ENCODE measurements around the gene ZNF423.

Gene ZNF423

GRCh38 chr16:49671333-49671732 is 184.6 kb downstream of the ZNF423 start:
- DNase-seq (ENCODE audit: low read depth in 1 of 2, low spot score in 1 of 2): no peak

DNA sequence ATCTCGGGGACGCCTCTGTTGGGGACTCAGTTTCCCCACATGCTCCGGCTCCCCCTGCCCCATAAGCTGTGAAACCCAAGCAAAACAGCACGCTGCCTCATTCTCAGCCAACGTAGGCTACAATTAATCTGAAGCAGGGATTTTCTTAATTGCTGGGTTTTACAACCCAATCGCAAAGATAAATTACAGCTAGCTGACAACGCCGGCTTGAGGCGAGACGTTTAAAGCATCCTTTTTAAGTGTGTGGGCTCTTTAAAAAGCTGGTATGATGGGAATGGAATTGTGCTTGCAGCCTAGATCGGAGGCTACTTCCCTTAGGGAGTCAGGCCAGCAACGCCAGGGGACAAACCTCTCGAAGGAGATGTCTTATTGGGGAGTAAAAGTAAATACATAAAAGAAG is 185.3 kb downstream of the ZNF423 start:
- DNase-seq (ENCODE audit: low read depth in 1 of 2, low spot score in 1 of 2): no peak

- no peak for DNase-seq (ENCODE audit: low read depth in 1 of 2, low spot score in 1 of 2)
Observed at GRCh38 chr16:49665482-49666230, 190.3 kb downstream of the ZNF423 start.

GRCh38 chr16:49664221-49665215 is 191.4 kb downstream of the ZNF423 start:
- DNase-seq (ENCODE audit: low read depth in 1 of 2, low spot score in 1 of 2): no peak

DNA sequence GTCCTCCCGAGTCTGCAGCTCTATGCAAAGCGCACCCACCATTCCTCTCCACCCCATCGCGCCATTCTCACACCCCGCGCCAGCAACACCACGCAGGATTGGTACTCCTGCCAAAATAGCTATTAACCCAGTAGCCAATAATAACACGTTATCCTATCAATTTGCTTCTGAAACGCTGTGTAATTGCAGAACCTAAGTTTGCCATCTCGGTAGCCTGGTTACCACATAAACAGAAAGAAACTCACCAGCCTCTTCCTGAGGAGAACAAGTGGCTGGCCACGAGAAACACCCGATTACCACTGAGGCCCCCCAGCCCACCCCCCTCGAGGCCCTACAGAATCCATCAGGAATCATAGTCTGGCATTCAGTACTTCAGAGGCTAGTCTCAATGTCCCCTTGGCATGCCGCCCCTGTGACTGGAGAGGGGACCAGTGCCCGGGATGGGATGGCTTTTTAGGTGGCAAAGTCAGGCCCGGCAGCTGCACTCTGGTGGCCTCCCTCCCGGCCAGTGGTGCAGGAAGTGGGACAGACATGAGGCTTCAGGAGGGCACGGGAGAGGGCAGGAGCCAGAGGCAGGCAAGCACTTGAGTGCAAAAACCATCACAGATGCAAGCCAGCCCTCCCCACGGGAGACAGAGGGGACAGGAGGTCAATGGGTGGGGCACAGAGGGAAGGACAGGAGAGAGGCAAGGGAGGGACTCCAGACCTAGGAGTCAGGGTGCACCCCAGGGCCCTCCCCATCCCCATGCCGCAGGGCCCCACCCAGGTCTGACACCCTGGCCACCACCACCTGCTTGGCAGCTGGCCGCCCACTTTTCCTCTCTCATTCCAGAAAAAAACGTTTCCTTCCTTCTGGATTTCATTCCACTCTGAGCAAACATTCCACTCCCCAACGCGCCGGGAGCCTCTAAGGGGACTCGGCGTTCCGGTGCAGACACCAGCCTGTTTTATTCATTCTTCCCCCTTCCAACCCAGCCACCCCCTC is 192.5 kb downstream of the ZNF423 start:
- no peak for DNase-seq (ENCODE audit: low read depth in 1 of 2, low spot score in 1 of 2)

DNA sequence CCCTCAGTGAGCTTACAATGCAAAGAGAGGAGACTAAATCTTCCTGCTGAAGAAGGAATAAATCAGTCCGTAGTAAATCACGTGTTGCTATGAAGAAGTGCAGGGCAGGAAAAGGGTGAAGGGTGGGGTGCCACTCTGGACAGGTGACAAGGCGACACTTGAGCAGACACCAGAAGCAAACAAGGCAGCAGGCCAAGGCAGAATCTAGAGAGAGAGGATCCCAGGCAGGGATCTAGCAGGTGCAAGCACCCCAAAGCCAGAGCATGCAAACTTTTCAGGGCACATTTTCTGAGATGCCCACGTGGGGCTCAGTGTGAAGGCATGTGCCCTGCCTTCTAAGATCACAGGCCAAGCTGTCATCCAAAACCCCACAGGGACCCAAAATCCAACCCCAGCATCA is 193.3 kb downstream of the ZNF423 start:
- DNase-seq (ENCODE audit: low read depth in 1 of 2, low spot score in 1 of 2): no peak

DNA sequence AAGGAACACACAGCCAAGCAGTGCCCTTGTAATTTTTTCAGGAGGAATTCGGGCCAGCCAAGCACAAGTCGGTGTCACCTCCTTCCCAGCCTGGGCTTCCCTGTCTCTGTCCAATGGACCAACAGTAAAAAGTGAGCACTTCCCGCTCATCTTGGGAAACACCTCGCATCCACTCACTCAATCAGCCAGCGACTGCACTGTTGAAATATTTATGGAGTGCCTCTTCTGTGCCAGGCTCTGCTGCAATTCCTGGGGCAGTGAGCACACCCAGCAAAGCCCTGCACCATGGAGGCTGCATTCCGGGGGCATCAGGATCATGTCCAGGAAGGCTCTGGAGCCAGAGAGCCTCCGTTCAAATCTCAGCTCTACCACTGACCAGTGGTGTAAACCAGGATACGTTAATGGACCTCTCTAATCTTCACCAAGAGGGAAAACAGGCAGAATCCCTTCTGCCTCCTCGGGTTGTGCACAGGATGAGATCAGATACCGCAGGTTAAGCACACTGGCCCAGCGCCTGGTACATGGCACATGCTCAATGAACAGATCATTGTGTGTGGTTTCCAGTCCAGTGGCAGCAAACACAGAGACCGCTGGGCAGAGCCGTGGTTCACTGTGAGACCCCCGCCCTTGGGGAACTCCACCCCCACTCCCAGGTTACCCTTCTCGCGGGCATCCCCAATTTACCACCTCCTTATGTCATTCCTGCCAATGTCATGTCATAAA is 194.3 kb downstream of the ZNF423 start:
- no peak for DNase-seq (ENCODE audit: low read depth in 1 of 2, low spot score in 1 of 2)

- DNase-seq (ENCODE audit: low read depth in 1 of 2, low spot score in 1 of 2): no peak
Observed at GRCh38 chr16:49660626-49661025, 195.3 kb downstream of the ZNF423 start.

DNA sequence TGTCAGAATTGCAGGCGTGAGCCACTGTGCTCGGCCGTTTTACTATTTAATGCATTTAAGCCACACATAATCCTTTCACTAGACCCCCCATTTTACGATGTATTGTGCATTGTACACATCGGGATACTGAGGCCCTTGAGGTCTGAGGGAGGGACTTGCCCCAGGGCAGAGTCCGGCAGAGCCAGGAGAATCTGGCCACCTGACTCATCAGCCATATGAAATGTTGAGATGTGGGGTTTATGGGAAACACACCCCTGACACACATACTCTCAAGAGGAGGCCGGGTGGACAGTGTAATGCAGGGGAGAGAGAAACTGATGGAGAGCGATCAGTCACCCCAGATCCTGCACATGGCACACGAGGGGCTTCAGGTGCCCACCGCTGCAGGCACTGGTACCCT is 196.6 kb downstream of the ZNF423 start:
- no peak for DNase-seq (ENCODE audit: low read depth in 1 of 2, low spot score in 1 of 2)

DNA sequence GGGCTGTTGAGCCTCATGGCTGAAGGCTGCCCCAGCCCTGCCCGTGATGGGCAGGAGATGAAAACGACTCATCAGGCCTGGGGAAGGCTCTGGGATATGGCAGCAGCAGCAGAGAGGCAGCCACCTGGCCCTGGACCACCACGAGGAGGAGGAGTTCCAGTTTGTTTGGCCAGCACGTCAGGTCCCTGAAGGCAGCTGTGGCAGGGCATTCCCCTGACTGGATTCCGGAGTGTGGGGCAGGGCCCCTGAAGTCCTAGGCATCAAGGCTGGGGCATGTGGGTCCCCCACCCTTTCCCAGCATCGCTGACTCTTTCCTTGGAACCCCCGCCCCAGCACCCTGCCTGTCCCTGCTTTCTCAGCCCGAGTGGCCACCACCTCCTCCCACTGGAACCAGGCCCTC is 197.4 kb downstream of the ZNF423 start:
- DNase-seq (ENCODE audit: low read depth in 1 of 2, low spot score in 1 of 2): no peak

DNA sequence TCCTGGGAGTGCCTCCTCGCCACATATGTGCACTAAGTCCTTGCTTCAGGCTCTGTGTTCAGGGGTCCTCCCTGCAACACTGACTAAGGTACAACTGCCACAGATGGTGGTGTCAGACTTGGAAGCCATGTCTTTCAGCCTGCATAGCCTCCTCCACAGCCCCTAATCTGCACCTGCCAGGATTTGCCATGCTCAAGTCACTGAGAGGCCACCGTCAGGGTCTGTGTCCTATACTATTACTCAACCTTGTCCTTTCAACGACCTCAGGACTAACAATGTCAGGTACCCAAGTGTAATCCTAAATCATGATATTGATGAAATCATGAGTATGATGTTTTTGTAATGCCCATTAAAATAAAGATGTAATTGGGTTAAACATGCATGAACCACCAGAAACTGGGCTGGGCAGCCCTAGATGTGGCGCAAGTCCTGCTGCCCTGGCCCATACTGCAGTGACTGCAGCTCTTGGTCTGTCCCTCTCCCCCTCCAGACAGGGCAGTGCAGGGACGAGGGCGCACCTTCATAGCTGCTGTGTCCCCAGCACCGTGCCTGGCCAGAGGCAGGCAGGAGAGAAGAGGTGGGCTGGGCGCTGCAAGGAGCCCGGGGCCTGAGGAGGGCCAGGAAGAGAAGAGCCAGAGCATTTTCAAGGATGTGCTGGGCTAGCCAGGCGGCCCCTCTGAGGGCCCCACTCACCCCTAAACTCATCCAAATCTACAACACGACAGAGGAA is 198.0 kb downstream of the ZNF423 start:
- no peak for DNase-seq (ENCODE audit: low read depth in 1 of 2, low spot score in 1 of 2)

GRCh38 chr16:49654425-49654824 is 201.5 kb downstream of the ZNF423 start:
- no peak for DNase-seq (ENCODE audit: low read depth in 1 of 2, low spot score in 1 of 2)

- DNase-seq (ENCODE audit: low read depth in 1 of 2, low spot score in 1 of 2): no peak
Observed at GRCh38 chr16:49653577-49653976, 202.3 kb downstream of the ZNF423 start.

- DNase-seq (ENCODE audit: low read depth in 1 of 2, low spot score in 1 of 2): no peak
Observed at GRCh38 chr16:49653173-49653570, 202.7 kb downstream of the ZNF423 start.

- no peak for DNase-seq (ENCODE audit: low read depth in 1 of 2, low spot score in 1 of 2)
Observed at GRCh38 chr16:49652456-49653172, 203.3 kb downstream of the ZNF423 start.

GRCh38 chr16:49651996-49652395 is 203.9 kb downstream of the ZNF423 start:
- no peak for DNase-seq (ENCODE audit: low read depth in 1 of 2, low spot score in 1 of 2)

DNA sequence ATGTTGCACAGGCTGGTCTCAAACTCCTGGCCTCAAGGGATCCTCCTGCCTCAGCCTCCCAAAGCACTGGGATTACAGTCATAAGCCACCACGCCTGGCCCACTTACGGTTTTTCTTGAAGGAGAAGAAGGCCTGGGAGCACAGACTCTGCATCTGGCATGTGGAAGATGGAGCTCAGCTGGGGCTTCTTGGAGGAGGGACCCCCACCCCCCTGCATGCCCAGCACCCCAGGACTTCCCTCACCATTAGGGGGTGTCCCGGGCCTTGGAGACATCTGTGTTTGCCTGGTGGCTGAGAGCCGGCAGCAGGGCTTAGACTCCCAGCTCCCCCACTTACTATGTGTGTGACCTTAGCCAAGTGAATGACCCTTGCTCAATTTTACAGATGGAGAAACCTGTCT is 204.7 kb downstream of the ZNF423 start:
- no peak for DNase-seq (ENCODE audit: low read depth in 1 of 2, low spot score in 1 of 2)

- DNase-seq (ENCODE audit: low read depth in 1 of 2, low spot score in 1 of 2): no peak
Observed at GRCh38 chr16:49650603-49651002, 205.3 kb downstream of the ZNF423 start.

Measured in stimulated activated CD4-positive, alpha-beta T cell treated with anti-CD3 and anti-CD28 coated beads, Interleukin-15, amount 100 ng/mL, for 1 hour (primary cell).